ENCODE data around the gene SULT1A1. TPM values are rescaled to one million over a fixed set of nuclear protein-coding genes. Genes with fewer than 3 reads are reported as not detected.

SULT1A1 gene
- total and polyA plus RNA-seq, 2 of the 8 experiments (the other 6 are each of a cell fraction or from before 2014, with no cell fraction given): 2.1 to 4.0 TPM

GRCh38 chr16:28590384-28591340, 19.2 kb downstream of the SULT1A1 start:
- no peaks in the 10 kb centered on the region for H3K23me2 ChIP-seq (ENCODE audit: low read depth, low read length)
- H3K79me2 ChIP-seq (ENCODE audit: control insufficient read depth in 1 of 2, insufficient read depth in 2 of 2, low read length in 2 of 2): no peaks in the 10 kb centered on the region
- H2BK20ac ChIP-seq (ENCODE audit: low read length): no peak overlapping the region
- H4K91ac ChIP-seq (replicated peaks; ENCODE audit: insufficient read length, low read length): no peak overlapping the region
- H4K20me1 ChIP-seq (replicated peaks in 1 of 2; ENCODE audit: control insufficient read depth in 1 of 2, insufficient read depth in 2 of 2, low read length in 2 of 2): peaks cover 0 to 2% of the 10 kb centered on the region in 2 experiments
- no peak overlapping the region for H2BK15ac ChIP-seq (ENCODE audit: low read length)
- no peaks in the 10 kb centered on the region for H3K4me1 ChIP-seq (replicated peaks in 1 of 4; ENCODE audit: control insufficient read depth in 3 of 4, insufficient read depth in 4 of 4, low read length in 3 of 4)
- peaks cover 0 to 4% (median 1%) of the 10 kb centered on the region in 4 experiments; a peak in 5 of 8 replicates for H3K36me3 ChIP-seq (ENCODE audit: control insufficient read depth in 2 of 4, insufficient read depth in 4 of 4, low read length in 3 of 4)
- H3K27ac ChIP-seq (ENCODE audit: low read depth, low read length): no peak overlapping the region
- DNase-seq (ENCODE audit: low read depth in 1 of 2, low spot score in 2 of 2) (no peak), FAIRE-seq (no peak)
- H2BK120ac ChIP-seq (replicated peaks; ENCODE audit: low read depth, low read length): no peak overlapping the region
- no peak overlapping the region for H4K5ac ChIP-seq (ENCODE audit: insufficient read length, low read depth, low read length)
- no peak overlapping the region for H3K4ac ChIP-seq (replicated peaks; ENCODE audit: insufficient read length, low read depth, low read length)
- H2AK5ac ChIP-seq (ENCODE audit: low read depth, low read length): no peak overlapping the region
- H2BK5ac ChIP-seq (ENCODE audit: low read depth, low read length): no peak overlapping the region
- POLR2A ChIA-PET (ENCODE audit: partially characterized antibody): interaction anchor here (3.2 kb wide), 1 partner anchor 36 kb away, joined by 9 read pairs; the partner anchor contains the start of gene SGF29
- no peak overlapping the region for H2AFZ ChIP-seq (ENCODE audit: low read length)
- H3K27me3 ChIP-seq (replicated peaks in 1 of 4; ENCODE audit: control insufficient read depth in 3 of 4, extremely low read depth in 1 of 4, insufficient read depth in 3 of 4, low read length in 3 of 4): no peaks in the 10 kb centered on the region
- H3K56ac ChIP-seq (replicated peaks; ENCODE audit: insufficient read length, low read depth, low read length): no peak overlapping the region
- CTCF ChIA-PET (ENCODE audit: partially characterized antibody): interaction anchor here (1.0 to 1.1 kb wide), 2 partner anchors 17 to 269 kb away, joined by 3 read pairs; no protein-coding TSS in a partner anchor
- no peak overlapping the region for H3K4me2 ChIP-seq (ENCODE audit: insufficient read depth in 1 of 2, low read depth in 2 of 2, low read length in 2 of 2)
- H3K23ac ChIP-seq (ENCODE audit: insufficient read length): no peak overlapping the region
- WGBS, 2 experiments (ENCODE audit: extremely low coverage in 1 of 2, insufficient coverage in 1 of 2, insufficient read length in 1 of 2, insufficient replicate concordance in 2 of 2, low coverage in 1 of 2, low lambda C conversion rate in 2 of 2, missing lambda C conversion rate in 1 of 2): 88% methylated on average over 19 of the region's 22 CpGs; no CpG with 5 or more reads in 1 of the 2 experiments
- no peaks in the 10 kb centered on the region for H3K9me3 ChIP-seq (ENCODE audit: insufficient read depth in 2 of 2, low read depth in 1 of 2, low read length in 1 of 2)
- no peak overlapping the region for H3K18ac ChIP-seq (ENCODE audit: extremely low read depth, low read length)
- no peak overlapping the region for H2BK12ac ChIP-seq (ENCODE audit: low read depth, low read length)
- H3K14ac ChIP-seq (ENCODE audit: insufficient read length): no peak overlapping the region
- H3K9ac ChIP-seq (replicated peaks in 1 of 4; ENCODE audit: extremely low read depth in 1 of 4, low read depth in 3 of 4, low read length in 3 of 4): no peak overlapping the region
- H3K4me3 ChIP-seq (ENCODE audit: extremely low read depth in 1 of 4, insufficient read depth in 2 of 4, low read depth in 3 of 4, low read length in 4 of 4): no peak overlapping the region
- H4K8ac ChIP-seq (ENCODE audit: extremely low read depth, insufficient read depth, low read length): no peak overlapping the region; the same call in 1 of the 2 replicates
- no peaks in the 10 kb centered on the region for H3K79me1 ChIP-seq (ENCODE audit: low read depth, low read length)

Data from H1 (cell line).